IMR-90 (cell line): ENCODE data around the gene CEP295NL. TPM values are rescaled to one million over a fixed set of nuclear protein-coding genes. Genes with fewer than 3 reads are reported as not detected.

ENCODE experiments used
- ATAC-seq: fragments of 200-7000 bp; cut with Tn5 transposase; 2 replicates; pipeline ENCODE4 v1.9.1; 2020; ENCODE audit warnings: low read depth, mild to moderate bottlenecking, moderate library complexity
- BruUV-seq: library from RNA; stranded (reverse); fragments of 400-500 nt; replicated peaks from 2 replicates; lab custom pipeline; 2021; lab: Mats Ljungman, UMichigan
- CTCF ChIA-PET: fragments of 300-600 bp; formaldehyde crosslinking; extraction: SDS; loops from one replicate; lab custom pipeline; 2021; ENCODE audit warnings: antibody characterized with exemption; lab: Yijun Ruan, JAX
- POLR2A ChIA-PET: fragments of 300-600 bp; sonication (Branson Sonifier 250); formaldehyde crosslinking; loops from one replicate; lab custom pipeline; 2022; ENCODE audit warnings: antibody characterized with exemption; ENCODE audit not compliant: unreplicated experiment; lab: Charles Lee
- DNase-seq: peaks from one replicate; pipeline ENCODE4 v3.0.0; 2013
- H2AFZ ChIP-seq: replicated peaks from 2 replicates; pipeline ENCODE3; 2013; ENCODE audit warnings: low read length, mild to moderate bottlenecking; ENCODE audit not compliant: poor library complexity
- H2AK5ac ChIP-seq: 2 replicates; pipeline ENCODE4 v1.6.1; 2013; ENCODE audit warnings: low read depth, low read length, inconsistent platforms
- H2AK9ac ChIP-seq: replicated peaks from 2 replicates; pipeline ENCODE3; 2013; ENCODE audit warnings: mild to moderate bottlenecking, low read depth, low read length, moderate library complexity; ENCODE audit not compliant: poor library complexity
- H2BK120ac ChIP-seq: 2 replicates; pipeline ENCODE4 v1.6.1; 2013; ENCODE audit warnings: low read depth, low read length, inconsistent platforms
- H2BK15ac ChIP-seq: 3 replicates; pipeline ENCODE4 v1.6.1; 2013; ENCODE audit warnings: low read depth, low read length, inconsistent platforms
- H2BK20ac ChIP-seq: 2 replicates; pipeline ENCODE4 v1.6.1; 2013; ENCODE audit warnings: low read depth, mild to moderate bottlenecking, inconsistent platforms, low read length, moderate library complexity
- H2BK5ac ChIP-seq: 2 replicates; pipeline ENCODE4 v1.6.1; 2013; ENCODE audit warnings: mild to moderate bottlenecking, low read depth, low read length, inconsistent platforms; ENCODE audit not compliant: poor library complexity, severe bottlenecking
- H3K14ac ChIP-seq: replicated peaks from 2 replicates; pipeline ENCODE4 v1.6.1; 2013; ENCODE audit warnings: low read depth, low read length, inconsistent platforms
- H3K18ac ChIP-seq: 2 replicates; pipeline ENCODE4 v1.6.1; 2013; ENCODE audit warnings: low read depth, low read length, control low read depth
- H3K23ac ChIP-seq: 2 replicates; pipeline ENCODE4 v1.6.1; 2013; ENCODE audit warnings: low read depth, low read length, inconsistent platforms
- H3K27ac ChIP-seq: 2 replicates; pipeline ENCODE4 v1.5.1; 2013; ENCODE audit warnings: mild to moderate bottlenecking, control low read depth, low read length; ENCODE audit not compliant: insufficient read depth
- H3K27me3 ChIP-seq: 2 replicates; pipeline ENCODE4 v1.6.1; 2013; ENCODE audit warnings: low read length; ENCODE audit not compliant: control insufficient read depth, insufficient read depth
- H3K36me3 ChIP-seq: 2 replicates; pipeline ENCODE4 v1.6.1; 2013; ENCODE audit warnings: low read length, mixed read lengths; ENCODE audit not compliant: control insufficient read depth, insufficient read depth
- H3K4ac ChIP-seq: 2 replicates; pipeline ENCODE4 v1.6.1; 2013; ENCODE audit warnings: low read depth, low read length, inconsistent platforms
- H3K4me1 ChIP-seq: 2 replicates; pipeline ENCODE4 v1.6.1; 2013; ENCODE audit warnings: low read length, mixed read lengths; ENCODE audit not compliant: control insufficient read depth, insufficient read depth
- H3K4me2 ChIP-seq: 2 replicates; pipeline ENCODE4 v1.6.1; 2013; ENCODE audit warnings: low read depth, mild to moderate bottlenecking, control low read depth, low read length, moderate library complexity
- H3K4me3 ChIP-seq: 2 replicates; pipeline ENCODE4 v1.5.1; 2013; ENCODE audit warnings: low read depth, mild to moderate bottlenecking, control low read depth, low read length, moderate library complexity; ENCODE audit not compliant: insufficient read depth
- H3K56ac ChIP-seq: 2 replicates; pipeline ENCODE4 v1.6.1; 2013; ENCODE audit warnings: low read length, inconsistent platforms; ENCODE audit not compliant: insufficient read depth; ENCODE audit errors: extremely low read depth
- H3K79me1 ChIP-seq, 2 experiments: 2 replicates each; pipeline ENCODE4 v1.6.1; 2013; ENCODE audit warnings: low read length in 2 of 2, inconsistent platforms in 1 of 2, low read depth in 1 of 2
- H3K9ac ChIP-seq: 2 replicates; pipeline ENCODE4 v1.6.1; 2013; ENCODE audit warnings: low read depth, low read length, control low read depth
- H3K9me1 ChIP-seq: 2 replicates; pipeline ENCODE4 v1.6.1; 2013; ENCODE audit warnings: low read length, inconsistent platforms; ENCODE audit not compliant: insufficient read depth
- H3K9me3 ChIP-seq: 2 replicates; pipeline ENCODE4 v1.6.1; 2013; ENCODE audit warnings: low read length; ENCODE audit not compliant: control insufficient read depth, insufficient read depth
- H4K20me1 ChIP-seq: 2 replicates; pipeline ENCODE4 v1.6.1; 2013; ENCODE audit warnings: low read length, inconsistent platforms; ENCODE audit not compliant: insufficient read depth
- H4K5ac ChIP-seq: 2 replicates; pipeline ENCODE4 v1.6.1; 2013; ENCODE audit warnings: mild to moderate bottlenecking, low read depth, low read length, control low read depth
- H4K8ac ChIP-seq, 2 experiments: 2 replicates each; pipeline ENCODE4 v1.6.1; 2013; ENCODE audit warnings: low read depth in 2 of 2, low read length in 2 of 2, control low read depth in 1 of 2, inconsistent platforms in 1 of 2
- H4K91ac ChIP-seq: 2 replicates; pipeline ENCODE4 v1.6.1; 2013; ENCODE audit warnings: low read depth, low read length, inconsistent platforms; ENCODE audit not compliant: insufficient read depth
- BHLHE40 ChIP-seq: fragments of 150-350 bp; IDR thresholded peaks from 2 replicates; pipeline ENCODE4 v1.6.1; 2016; ENCODE audit warnings: mild to moderate bottlenecking, low read depth, low read length
- CEBPB ChIP-seq: IDR thresholded peaks from 2 replicates; pipeline ENCODE4 v1.6.1; 2012; ENCODE audit warnings: low read depth, low read length, improper control_type of control experiment
- CHD1 ChIP-seq: IDR thresholded peaks from 2 replicates; pipeline ENCODE4 v1.6.1; 2012; ENCODE audit warnings: low read depth, low read length, improper control_type of control experiment
- CTCF ChIP-seq: conservative IDR thresholded peaks from 2 replicates; pipeline ENCODE4 v1.5.1; 2012; ENCODE audit warnings: mild to moderate bottlenecking, low read depth, low read length, improper control_type of control experiment
- ELK1 ChIP-seq: fragments of 150-350 bp; IDR thresholded peaks from 2 replicates; pipeline ENCODE4 v1.6.1; 2016; ENCODE audit warnings: low read depth, mild to moderate bottlenecking, low read length, moderate library complexity, borderline replicate concordance
- FOS ChIP-seq: fragments of 150-350 bp; IDR thresholded peaks from 2 replicates; pipeline ENCODE4 v1.6.1; 2016; ENCODE audit warnings: low read depth, low read length
- MAFK ChIP-seq: IDR thresholded peaks from 2 replicates; pipeline ENCODE4 v1.6.1; 2012; ENCODE audit warnings: low read depth, low read length, improper control_type of control experiment
- MAZ ChIP-seq: IDR thresholded peaks from 2 replicates; pipeline ENCODE4 v1.6.1; 2012; ENCODE audit warnings: low read depth, mild to moderate bottlenecking, low read length, improper control_type of control experiment, moderate library complexity, borderline replicate concordance
- MXI1 ChIP-seq: IDR thresholded peaks from 2 replicates; pipeline ENCODE4 v1.6.1; 2012; ENCODE audit warnings: low read depth, mild to moderate bottlenecking, low read length, moderate library complexity, borderline replicate concordance
- NFE2L2 ChIP-seq: fragments of 150-350 bp; IDR thresholded peaks from 2 replicates; pipeline ENCODE4 v1.6.1; 2016; ENCODE audit warnings: low read depth, mild to moderate bottlenecking, low read length
- POLR2A ChIP-seq: IDR thresholded peaks from 2 replicates; pipeline ENCODE4 v1.6.1; 2012; ENCODE audit warnings: mild to moderate bottlenecking, low read depth, low read length
- RAD21 ChIP-seq: IDR thresholded peaks from 2 replicates; pipeline ENCODE4 v1.6.1; 2012; ENCODE audit warnings: low read length, improper control_type of control experiment
- RCOR1 ChIP-seq: IDR thresholded peaks from 2 replicates; pipeline ENCODE4 v1.6.1; 2012; ENCODE audit warnings: mild to moderate bottlenecking, low read length, improper control_type of control experiment; ENCODE audit not compliant: insufficient replicate concordance
- RFX5 ChIP-seq: IDR thresholded peaks from 2 replicates; pipeline ENCODE4 v1.8.0; 2012; ENCODE audit warnings: low read depth, mild to moderate bottlenecking, low read length, moderate library complexity
- SMC3 ChIP-seq: fragments of 150-350 bp; IDR thresholded peaks from 2 replicates; pipeline ENCODE4 v1.6.1; 2016; ENCODE audit warnings: low read depth, mild to moderate bottlenecking, antibody characterized with exemption, low read length, moderate library complexity
- USF2 ChIP-seq: fragments of 150-350 bp; IDR thresholded peaks from 2 replicates; pipeline ENCODE4 v1.6.1; 2017; ENCODE audit warnings: mild to moderate bottlenecking, antibody characterized with exemption, low read length, low read depth
- WGBS, 2 experiments: methylation state at CpG; one replicate each; pipeline versions ENCODE4 v1.1.5 to v1.1.7; 2013; ENCODE audit warnings: missing lambda C conversion rate in 2 of 2; ENCODE audit not compliant: insufficient read length in 1 of 2; ENCODE audit errors: extremely low coverage in 2 of 2; 5-methylcytosine and 5-hydroxymethylcytosine counted together
- dilution Hi-C: fragments of 300-500 bp; cut with HindIII; formaldehyde crosslinking; loops from one replicate; pipeline ENCODE4 v1.14.3; 2018; ENCODE audit warnings: low sequenced_read_pairs; ENCODE audit not compliant: unreplicated experiment
- in situ Hi-C: fragments of 300-500 bp; cut with MboI; formaldehyde crosslinking; loops from 3 replicates; pipeline ENCODE4 v1.14.3; 2019; ENCODE audit warnings: low sequenced_read_pairs, inconsistent platforms, mixed read lengths
- intact Hi-C: fragments of 100-400 bp; cut with micrococcal nuclease; formaldehyde crosslinking; loops from 2 replicates; pipeline ENCODE4 v1.10.0; 2022
- polyA plus RNA-seq, 3 experiments: library from polyadenylated mRNA; depleted of rRNA; stranded (reverse); fragments of >200 nt; gene quantifications; 2 replicates each; pipeline ENCODE4 v1.2.3, GENCODE V29; 2012; ENCODE audit warnings: low replicate concordance in 1 of 3
- total RNA-seq: library from RNA; depleted of rRNA; stranded (reverse); fragments of >200 nt; gene quantifications from 2 replicates; pipeline ENCODE4 v1.2.3, GENCODE V29; 2012

Gene CEP295NL
- total and polyA plus RNA-seq, 2 of the 4 experiments (the other 2 are of a cell fraction), result 0.31 to 0.72 TPM

GRCh38 chr17:78950870-78951269 lies 47.9 kb upstream of the CEP295NL start:
- Histone ChIP-seq H3K27me3 (no peaks in the 10 kb centered on the region; the same call in 1 of the 2 replicates), H3K9me1 (no peaks in the 10 kb centered on the region), H4K91ac (no peak overlapping the region), H2BK20ac (no peak overlapping the region), H3K27ac (no peak overlapping the region), H3K56ac (no peak overlapping the region), H2AFZ (no peak overlapping the region), H3K4me3 (no peak overlapping the region), H3K36me3 (no peaks in the 10 kb centered on the region), H3K4me2 (no peak overlapping the region), H3K9ac (no peak overlapping the region), H2BK15ac (no peak overlapping the region), H4K20me1 (no peaks in the 10 kb centered on the region), H3K79me1 (no peaks in the 10 kb centered on the region), H2BK5ac (no peak overlapping the region), H3K18ac (no peak overlapping the region), H3K4ac (no peak overlapping the region), H4K8ac (no peak overlapping the region), H3K9me3 (peaks cover 15% of the 10 kb centered on the region), H3K23ac (no peak overlapping the region), H3K4me1 (peaks cover 18% of the 10 kb centered on the region), H4K5ac (no peak overlapping the region), H3K14ac (no peak overlapping the region), H2AK9ac (no peak overlapping the region), H2BK120ac (no peak overlapping the region), H2AK5ac (no peak overlapping the region)
- no TSS peak for BruUV-seq
- WGBS, 2 experiments, result 100% methylated on average over 1 of the region's 2 CpGs; no CpG with 5 or more reads in 1 of the 2 experiments
- POLR2A ChIA-PET, result no interaction called here
- DNase-seq (no peak), ATAC-seq (no peak)
- CTCF ChIA-PET, result interaction anchor here (0.5 kb wide), 1 partner anchor 25 kb away, joined by 4 read pairs; no protein-coding TSS in a partner anchor
- intact Hi-C loops (no loop called here), in situ Hi-C loops (loop anchor here (25.0 kb wide), 1 partner anchor 464 kb away; no protein-coding TSS in a partner anchor), dilution Hi-C loops (no loop called here)
- no peak for TF ChIP-seq MAZ
- no peak for TF ChIP-seq POLR2A
- TF ChIP-seq MAFK, result no peak
- TF ChIP-seq SMC3, result no peak
- no peak for TF ChIP-seq NFE2L2
- TF ChIP-seq FOS, result no peak
- no peak for TF ChIP-seq RCOR1
- TF ChIP-seq MXI1, result no peak
- TF ChIP-seq CTCF, result no peak
- TF ChIP-seq RFX5, result no peak
- no peak for TF ChIP-seq CHD1
- no peak for TF ChIP-seq BHLHE40
- no peak for TF ChIP-seq CEBPB
- no peak for TF ChIP-seq ELK1
- no peak for TF ChIP-seq RAD21
- TF ChIP-seq USF2, result no peak
